Parathyroid adenoma (tissue), 2 donors: ENCODE results near the gene BIRC5.
A peak's percentile ranks its signal among the peaks of the same experiment; 100 is the strongest.
"Not testable (repeated sequence)": the region's sequence is repeated elsewhere in the genome, so short reads cannot be mapped to it uniquely, and the experiment has no call there.

Experiments
- H2AFZ ChIP-seq: fragments of 300-600 bp; sonication (generic); one replicate; pipeline ENCODE4 v1.7.0; 2017; ENCODE audit warnings: antibody characterized with exemption, mild to moderate bottlenecking
- H3K27ac ChIP-seq: fragments of 300-600 bp; sonication (generic); one replicate; pipeline ENCODE4 v1.7.0; 2017
- H3K27me3 ChIP-seq: fragments of 300-600 bp; sonication (generic); one replicate; pipeline ENCODE4 v1.7.0; 2017; ENCODE audit warnings: low read length; ENCODE audit not compliant: control insufficient read depth, insufficient read depth
- H3K36me3 ChIP-seq: fragments of 300-600 bp; sonication (generic); one replicate; pipeline ENCODE4 v1.7.0; 2017; ENCODE audit warnings: low read length; ENCODE audit not compliant: control insufficient read depth, insufficient read depth
- H3K4me1 ChIP-seq: fragments of 300-600 bp; sonication (generic); one replicate; pipeline ENCODE4 v1.7.0; 2017; ENCODE audit warnings: control low read depth
- H3K4me2 ChIP-seq: fragments of 300-600 bp; sonication (generic); one replicate; pipeline ENCODE4 v1.7.0; 2017; ENCODE audit warnings: low read length
- H3K4me3 ChIP-seq: fragments of 300-600 bp; sonication (generic); one replicate; pipeline ENCODE4 v1.7.0; 2017; ENCODE audit warnings: low read depth, low read length
- H3K79me2 ChIP-seq: fragments of 300-600 bp; sonication (generic); one replicate; pipeline ENCODE4 v1.7.0; 2017; ENCODE audit warnings: control low read depth
- H3K9ac ChIP-seq: fragments of 300-600 bp; sonication (generic); one replicate; pipeline ENCODE4 v1.7.0; 2017; ENCODE audit warnings: mild to moderate bottlenecking
- H3K9me3 ChIP-seq: fragments of 300-600 bp; sonication (generic); one replicate; pipeline ENCODE4 v1.7.0; 2017; ENCODE audit warnings: low read length; ENCODE audit not compliant: control insufficient read depth
- CTCF ChIP-seq: fragments of 300-600 bp; sonication (generic); IDR thresholded peaks from one replicate; pipeline ENCODE4 v1.7.0; 2017; ENCODE audit warnings: antibody characterized with exemption, mild to moderate bottlenecking
- donor health status: primary hyperparathyroidism.

Gene BIRC5

GRCh38 chr17:78251773-78252103 is 37.7 kb downstream of the BIRC5 start:
- no peak overlapping the region for H3K4me2 ChIP-seq
- H3K4me3 ChIP-seq: no peak overlapping the region
- no peak overlapping the region for H3K9ac ChIP-seq
- H2AFZ ChIP-seq: no peak overlapping the region
- H3K36me3 ChIP-seq: no peaks in the 10 kb centered on the region
- H3K9me3 ChIP-seq: no peaks in the 10 kb centered on the region
- H3K4me1 ChIP-seq: peaks cover 11% of the 10 kb centered on the region
- TF ChIP-seq CTCF: no peak
- no peaks in the 10 kb centered on the region for H3K27me3 ChIP-seq
- H3K79me2 ChIP-seq: no peaks in the 10 kb centered on the region
- no peak overlapping the region for H3K27ac ChIP-seq

- H3K9ac ChIP-seq: no peak overlapping the region
Measured at GRCh38 chr17:78252111-78252634, 38.1 kb downstream of the BIRC5 start.

GRCh38 chr17:78252701-78253635 is 38.9 kb downstream of the BIRC5 start:
- no peaks in the 10 kb centered on the region for H3K79me2 ChIP-seq
- peaks cover 12% of the 10 kb centered on the region for H3K4me1 ChIP-seq
- H3K36me3 ChIP-seq: no peaks in the 10 kb centered on the region
- no peak for TF ChIP-seq CTCF
- no peak overlapping the region for H3K9ac ChIP-seq
- no peaks in the 10 kb centered on the region for H3K27me3 ChIP-seq
- no peak overlapping the region for H2AFZ ChIP-seq
- H3K27ac ChIP-seq: no peak overlapping the region
- H3K4me2 ChIP-seq: peak overlapping the region; percentile 25
- H3K9me3 ChIP-seq: no peaks in the 10 kb centered on the region
- H3K4me3 ChIP-seq: no peak overlapping the region

More at GRCh38 chr17:78252111-78252634, 38.1 kb downstream of the BIRC5 start:
- no peak overlapping the region for H3K4me2 ChIP-seq
- H3K9me3 ChIP-seq: no peaks in the 10 kb centered on the region
- no peaks in the 10 kb centered on the region for H3K36me3 ChIP-seq
- no peak overlapping the region for H3K4me3 ChIP-seq
- no peak for TF ChIP-seq CTCF
- H3K79me2 ChIP-seq: no peaks in the 10 kb centered on the region
- peaks cover 11% of the 10 kb centered on the region for H3K4me1 ChIP-seq
- H3K27me3 ChIP-seq: no peaks in the 10 kb centered on the region
- H2AFZ ChIP-seq: no peak overlapping the region
- no peak overlapping the region for H3K27ac ChIP-seq

- H3K36me3 ChIP-seq: not testable (repeated sequence)
- H3K4me1 ChIP-seq: peaks cover 18% of the 10 kb centered on the region
Measured at GRCh38 chr17:78253636-78253945, 39.5 kb downstream of the BIRC5 start.

GRCh38 chr17:78253946-78254672 is 40.1 kb downstream of the BIRC5 start:
- H3K4me3 ChIP-seq: peak overlapping the region; percentile 98
- no peaks in the 10 kb centered on the region for H3K36me3 ChIP-seq
- H3K4me2 ChIP-seq: peak overlapping the region; percentile 94
- H3K9me3 ChIP-seq: no peaks in the 10 kb centered on the region
- TF ChIP-seq CTCF: no peak
- H3K79me2 ChIP-seq: no peaks in the 10 kb centered on the region
- no peaks in the 10 kb centered on the region for H3K27me3 ChIP-seq
- peak overlapping the region; percentile 95 for H3K9ac ChIP-seq
- peak overlapping the region; percentile 89 for H3K27ac ChIP-seq
- H2AFZ ChIP-seq: peak overlapping the region; percentile 100
- H3K4me1 ChIP-seq: peaks cover 22% of the 10 kb centered on the region

More at GRCh38 chr17:78253636-78253945, 39.5 kb downstream of the BIRC5 start:
- H2AFZ ChIP-seq: peak overlapping the region; percentile 100
- H3K9ac ChIP-seq: peak overlapping the region; percentile 95
- H3K4me2 ChIP-seq: peak overlapping the region; percentile 94
- H3K9me3 ChIP-seq, H3K79me2 ChIP-seq, H3K27me3 ChIP-seq: not testable (repeated sequence)
- peak overlapping the region; percentile 89 for H3K27ac ChIP-seq
- H3K4me3 ChIP-seq: peak overlapping the region; percentile 98
